Small intestine (tissue), 7 donors: ENCODE data around the gene TRUB2. TPM values are rescaled to one million over a fixed set of nuclear protein-coding genes. Genes with fewer than 3 reads are reported as not detected.

Source experiments
- DNase-seq, 2 donors: peaks; one replicate each; pipeline versions ENCODE4 v3.0.0 to v3.0.0-alpha.2; 2013
- FAIRE-seq: peaks from 2 replicates; lab custom pipeline; 2012; peaks lifted over from hg19 to GRCh38; lab: Jason Lieb, UNC
- H3K27ac ChIP-seq, 3 donors: one replicate each; pipeline ENCODE4 v1.5.1; 2013; ENCODE audit warnings: low read length in 2 of 3, mild to moderate bottlenecking in 2 of 3, control low read depth in 1 of 3, inconsistent platforms in 1 of 3, low read depth in 1 of 3, moderate library complexity in 1 of 3
- H3K27me3 ChIP-seq, 3 donors: one replicate each; pipeline ENCODE4 v1.6.1; 2013; ENCODE audit warnings: low read length in 3 of 3, inconsistent platforms in 1 of 3; ENCODE audit not compliant: control insufficient read depth in 3 of 3, insufficient read depth in 3 of 3
- H3K36me3 ChIP-seq, 3 donors: one replicate each; pipeline ENCODE4 v1.6.1; 2013; ENCODE audit warnings: low read length in 3 of 3, inconsistent platforms in 1 of 3, low read depth in 1 of 3, mild to moderate bottlenecking in 1 of 3, moderate library complexity in 1 of 3; ENCODE audit not compliant: control insufficient read depth in 3 of 3, insufficient read depth in 2 of 3
- H3K4me1 ChIP-seq, 3 donors: one replicate each; pipeline ENCODE4 v1.6.1; 2013; ENCODE audit warnings: low read length in 2 of 3, inconsistent platforms in 1 of 3, low read depth in 1 of 3, mild to moderate bottlenecking in 1 of 3, moderate library complexity in 1 of 3; ENCODE audit not compliant: control insufficient read depth in 3 of 3, insufficient read depth in 2 of 3
- H3K4me3 ChIP-seq, 3 donors: one replicate each; pipeline ENCODE4 v1.5.1; 2013; ENCODE audit warnings: low read length in 3 of 3, control low read depth in 1 of 3, inconsistent platforms in 1 of 3, low read depth in 1 of 3, mild to moderate bottlenecking in 1 of 3, moderate library complexity in 1 of 3
- H3K9me3 ChIP-seq, 2 donors: one replicate each; pipeline ENCODE4 v1.6.1; 2013; ENCODE audit warnings: low read depth in 1 of 2, low read length in 1 of 2; ENCODE audit not compliant: control insufficient read depth in 2 of 2, insufficient read depth in 1 of 2
- WGBS, 3 donors: extraction: QIAGEN DNeasy Blood & Tissue Kit; methylation state at CpG; one replicate each; pipeline ENCODE4 v1.1.7; 2013; 5-methylcytosine and 5-hydroxymethylcytosine counted together
- polyA plus RNA-seq, 4 donors: library from polyadenylated mRNA; stranded (reverse) in 3 of 4; unstranded in 1 of 4; fragments of 200-250 nt in 3 of 4; fragments of 120-200 nt in 1 of 4; gene quantifications; one replicate each; pipeline versions ENCODE4 v1.2.1 to v1.2.3, GENCODE V29; 2013
- donor health status: healthy with polysubstance abuse.
- donor health status: control.
- donor health status: control.
- donor health status: Bipolar disorder and iron deficiency.
- donor health status: healthy.

The TRUB2 gene
- polyA plus RNA-seq, 4 donors: 17.0 to 35.3 (median 24.5) TPM

DNA sequence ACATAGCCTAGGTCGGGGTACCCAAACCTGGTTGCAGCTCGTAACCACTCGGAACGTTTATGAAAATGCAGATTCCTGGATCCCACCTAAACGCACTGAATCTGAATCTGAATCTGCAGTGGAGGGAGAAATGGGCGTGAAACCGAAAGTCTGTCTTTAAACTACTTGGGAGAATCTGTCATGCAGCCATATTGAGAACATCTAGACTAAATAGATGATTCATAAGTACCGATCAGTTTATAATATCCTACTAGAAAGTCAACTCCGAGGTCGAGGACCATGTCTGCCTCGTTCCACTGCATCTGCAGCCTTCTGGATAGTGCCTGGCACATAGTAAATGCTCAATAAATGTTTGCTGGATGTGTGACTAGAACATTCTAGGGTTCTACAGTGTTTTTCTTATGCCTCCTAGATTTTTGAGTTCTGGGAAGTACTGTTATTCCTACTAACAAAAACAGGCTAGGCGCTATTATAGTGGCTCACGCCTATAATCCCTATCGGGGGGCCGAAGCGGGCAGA lies 1.0 kb upstream of the TRUB2 start:
- FAIRE-seq (no peak), DNase-seq (peak in 1 of 2 donors; percentile 44)
- H3K27me3 ChIP-seq: no peaks in the 10 kb centered on the region
- WGBS, 3 donors: 17 to 22% (median 19%) methylated on average over 16 of the region's 16 CpGs
- peaks cover 7 to 26% (median 9%) of the 10 kb centered on the region in 3 donors for H3K4me1 ChIP-seq
- H3K4me3 ChIP-seq: peak overlapping the region; percentile 83 to 88 (median 88)
- peaks cover 0 to 71% (median 3%) of the 10 kb centered on the region in 3 donors for H3K36me3 ChIP-seq
- peak overlapping the region; percentile 85 to 99 (median 88) for H3K27ac ChIP-seq
- H3K9me3 ChIP-seq: no peaks in the 10 kb centered on the region

DNA sequence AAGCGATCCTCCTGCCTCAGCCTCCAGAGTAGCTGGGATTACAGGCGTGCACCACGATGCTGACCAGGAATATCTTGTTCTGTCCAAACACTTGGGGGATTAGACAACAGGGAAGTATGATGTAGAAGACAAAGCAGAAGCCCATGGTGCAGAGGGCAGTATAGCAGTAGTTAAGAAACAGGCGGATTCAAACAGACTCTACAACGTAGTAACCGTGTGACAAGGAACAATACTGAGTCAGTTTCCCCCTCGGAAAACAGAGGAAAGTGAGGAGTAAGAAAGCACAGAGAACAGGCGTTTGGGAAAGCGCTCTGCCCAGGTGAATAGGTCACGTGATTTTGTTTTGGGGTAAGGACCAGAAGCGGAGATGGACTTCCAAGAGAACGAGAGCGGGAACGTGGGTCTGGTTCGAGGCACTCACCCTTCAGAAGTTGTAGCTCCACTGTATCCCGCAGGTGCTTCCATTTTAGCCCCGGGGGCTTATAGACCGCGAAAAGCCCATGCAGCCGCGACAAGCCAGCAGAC lies 306 bp downstream of the TRUB2 start:
- Histone ChIP-seq H3K4me1 (peaks cover 3 to 19% (median 7%) of the 10 kb centered on the region in 3 donors), H3K27me3 (no peaks in the 10 kb centered on the region), H3K27ac (peak overlapping the region in 2 of 3 donors; percentile 88 to 99), H3K9me3 (no peaks in the 10 kb centered on the region), H3K36me3 (peaks cover 0 to 68% (median 7%) of the 10 kb centered on the region in 3 donors), H3K4me3 (peak overlapping the region; percentile 83 to 88 (median 88))
- WGBS, 3 donors: 1 to 2% (median 1%) methylated on average over 21 of the region's 21 CpGs
- FAIRE-seq: no peak
- no peak for DNase-seq

- Histone ChIP-seq H3K4me1 (peaks cover 3 to 19% (median 7%) of the 10 kb centered on the region in 3 donors), H3K36me3 (peaks cover 0 to 69% (median 12%) of the 10 kb centered on the region in 3 donors), H3K27me3 (no peaks in the 10 kb centered on the region), H3K4me3 (peak overlapping the region in 2 of 3 donors; percentile 83 to 88), H3K9me3 (no peaks in the 10 kb centered on the region), H3K27ac (no peak overlapping the region)
- WGBS, 3 donors: 85 to 88% (median 86%) methylated on average over 7 of the region's 7 CpGs
- FAIRE-seq: no peak
- DNase-seq: no peak
Observed at GRCh38 chr9:128321343-128321742, 904 bp downstream of the TRUB2 start.

DNA sequence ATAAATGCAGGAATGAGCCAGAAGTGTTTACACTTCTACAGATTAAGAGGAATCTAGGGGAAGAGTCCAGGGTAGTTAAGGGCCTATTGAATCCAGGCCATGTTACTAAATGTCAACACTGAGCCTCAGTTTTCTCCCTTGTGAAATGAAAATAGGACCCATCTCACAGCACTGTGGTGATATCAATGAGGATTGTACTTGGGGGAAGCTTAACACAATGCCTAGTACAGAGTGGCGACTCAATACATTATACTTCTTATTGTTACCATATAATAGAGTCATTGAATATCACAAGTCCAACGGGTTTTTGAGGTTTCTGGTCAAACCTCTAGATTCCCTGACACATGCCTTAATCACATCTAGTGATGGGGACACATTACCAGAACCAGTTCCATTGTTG lies 4.6 kb downstream of the TRUB2 start:
- Histone ChIP-seq H3K4me3 (no peak overlapping the region), H3K36me3 (peaks cover 4 to 78% (median 21%) of the 10 kb centered on the region in 3 donors), H3K9me3 (no peaks in the 10 kb centered on the region), H3K27ac (no peak overlapping the region), H3K27me3 (no peaks in the 10 kb centered on the region), H3K4me1 (peaks cover 0 to 9% (median 0%) of the 10 kb centered on the region in 3 donors)
- DNase-seq (no peak), FAIRE-seq (no peak)
- WGBS, 3 donors: 68 to 75% (median 72%) methylated on average over 2 of the region's 2 CpGs

- WGBS, 3 donors: 79 to 83% (median 81%) methylated on average over 9 of the region's 9 CpGs
- Histone ChIP-seq H3K27ac (no peak overlapping the region), H3K27me3 (no peaks in the 10 kb centered on the region), H3K4me3 (no peak overlapping the region), H3K36me3 (peaks cover 7 to 83% (median 21%) of the 10 kb centered on the region in 3 donors), H3K9me3 (no peaks in the 10 kb centered on the region), H3K4me1 (peaks cover 0 to 5% (median 0%) of the 10 kb centered on the region in 3 donors)
- FAIRE-seq (no peak), DNase-seq (no peak)
Observed at GRCh38 chr9:128316421-128316820, 5.8 kb downstream of the TRUB2 start.

- FAIRE-seq (no peak), DNase-seq (no peak)
- Histone ChIP-seq H3K27me3 (no peaks in the 10 kb centered on the region), H3K4me1 (no peaks in the 10 kb centered on the region), H3K27ac (no peak overlapping the region), H3K4me3 (no peak overlapping the region), H3K36me3 (peaks cover 21 to 87% (median 21%) of the 10 kb centered on the region in 3 donors), H3K9me3 (no peaks in the 10 kb centered on the region)
- 87 to 96% (median 96%) methylated on average over 4 of the region's 4 CpGs for WGBS, 3 donors
Observed at GRCh38 chr9:128314697-128315096, 7.5 kb downstream of the TRUB2 start.

DNA sequence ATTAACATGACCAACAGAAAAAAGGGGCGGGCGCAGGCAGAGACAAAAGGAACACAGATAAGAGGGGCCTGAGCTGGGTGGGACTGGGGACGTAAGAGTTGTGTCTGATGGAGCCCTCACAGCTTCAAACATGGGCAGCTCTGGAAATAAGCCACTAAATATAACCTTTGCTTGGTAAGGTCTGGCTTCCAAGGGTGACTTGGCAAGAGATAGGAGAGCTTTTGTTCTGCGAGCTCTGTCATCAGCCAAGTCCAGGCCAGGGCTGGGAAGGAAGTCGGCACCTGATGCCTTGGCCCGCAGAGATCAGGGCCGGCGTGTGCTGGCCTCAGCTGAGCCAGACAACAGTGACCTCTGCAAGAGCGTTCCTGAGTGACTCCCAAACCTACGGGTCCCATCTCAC lies 11.8 kb downstream of the TRUB2 start:
- FAIRE-seq (no peak), DNase-seq (no peak)
- H3K27me3 ChIP-seq: no peaks in the 10 kb centered on the region
- H3K36me3 ChIP-seq: peaks cover 13 to 77% (median 24%) of the 10 kb centered on the region in 3 donors
- 73 to 87% (median 78%) methylated on average over 10 of the region's 10 CpGs for WGBS, 3 donors
- H3K4me1 ChIP-seq: no peaks in the 10 kb centered on the region
- H3K27ac ChIP-seq: no peak overlapping the region
- no peak overlapping the region for H3K4me3 ChIP-seq
- no peaks in the 10 kb centered on the region for H3K9me3 ChIP-seq

DNA sequence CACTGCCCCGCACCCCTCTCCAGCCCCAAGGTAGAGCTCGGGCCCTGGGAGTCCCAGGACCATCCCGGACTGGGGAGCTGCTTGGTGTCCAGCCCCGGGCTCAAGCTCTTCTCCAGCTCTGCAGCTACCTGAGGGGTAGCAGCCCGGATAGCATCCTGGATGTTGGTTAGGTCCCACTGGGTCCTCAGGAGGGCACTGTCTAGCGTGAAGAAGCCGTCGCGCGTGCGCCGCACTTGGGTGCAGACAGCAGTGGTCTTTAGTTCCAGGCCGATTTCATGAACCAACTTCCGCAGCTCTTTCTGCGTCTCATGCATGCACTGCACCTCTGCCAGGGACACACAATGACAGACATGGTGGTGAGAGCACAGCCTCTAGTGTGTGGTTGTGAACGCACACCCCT lies 12.7 kb downstream of the TRUB2 start:
- no peaks in the 10 kb centered on the region for H3K4me1 ChIP-seq
- WGBS, 3 donors: 95 to 98% (median 95%) methylated on average over 16 of the region's 16 CpGs
- DNase-seq: no peak
- H3K27me3 ChIP-seq: no peaks in the 10 kb centered on the region
- H3K27ac ChIP-seq: no peak overlapping the region
- no peak for FAIRE-seq
- H3K9me3 ChIP-seq: no peaks in the 10 kb centered on the region
- no peak overlapping the region for H3K4me3 ChIP-seq
- peaks cover 8 to 74% (median 24%) of the 10 kb centered on the region in 3 donors for H3K36me3 ChIP-seq
